K562 (cell line): ENCODE data around the gene RNASET2. TPM values are rescaled to one million over a fixed set of nuclear protein-coding genes. Genes with fewer than 3 reads are reported as not detected.

Experiments
- CBX3 ChIP-seq, 2 experiments: IDR thresholded peaks; 1 replicate in 1 of 2; 2 replicates in 1 of 2; pipeline ENCODE4 v1.6.1; 2012; ENCODE audit warnings: inconsistent platforms in 2 of 2, low read length in 2 of 2, borderline replicate concordance in 1 of 2, control low read depth in 1 of 2
- CREM ChIP-seq: IDR thresholded peaks from 2 replicates; pipeline ENCODE4 v1.6.1; 2014; ENCODE audit warnings: antibody characterized with exemption, low read depth
- FOXA3 ChIP-seq, 2 experiments: fragments of 450-650 bp in 1 of 2; sonication (generic) in 1 of 2; formaldehyde crosslinking; IDR thresholded peaks in 1 of 2; conservative IDR thresholded peaks in 1 of 2; 2 replicates each; pipeline versions ENCODE4 v1.4.0 to v1.8.0; 2020 to 2022; ENCODE audit warnings: mild to moderate bottlenecking in 2 of 2, missing genetic modification reagents in 1 of 2
- FOXP4 ChIP-seq: sonication (generic); formaldehyde crosslinking; IDR thresholded peaks from 2 replicates; pipeline ENCODE4 v1.8.0; 2022; ENCODE audit warnings: mild to moderate bottlenecking, missing genetic modification reagents, borderline replicate concordance
- JUND ChIP-seq, 2 experiments: IDR thresholded peaks; 2 replicates in 1 of 2; 3 replicates in 1 of 2; pipeline ENCODE4 v1.6.1; 2011; ENCODE audit warnings: borderline replicate concordance in 2 of 2, low read depth in 2 of 2, low read length in 2 of 2, improper control_type of control experiment in 1 of 2, missing biosample characterization in 1 of 2, missing genetic modification characterization in 1 of 2, missing genetic modification reagents in 1 of 2
- KDM2B ChIP-seq: fragments of 250-450 bp; sonication (Bioruptor Pico); IDR thresholded peaks from 2 replicates; pipeline ENCODE4 v1.8.0; 2021; ENCODE audit warnings: mild to moderate bottlenecking, moderate library complexity
- LARP7 ChIP-seq: fragments of 450-650 bp; IDR thresholded peaks from 2 replicates; pipeline ENCODE4 v1.6.1; 2016
- TEAD1 ChIP-seq, 2 experiments: fragments of 450-650 bp in 1 of 2; sonication (generic) in 1 of 2; formaldehyde crosslinking; IDR thresholded peaks; 2 replicates each; pipeline versions ENCODE4 v1.4.0 to v1.8.0; 2020 to 2022; ENCODE audit warnings: mild to moderate bottlenecking in 2 of 2, missing genetic modification reagents in 1 of 2
- TRIM24 ChIP-seq, 2 experiments: fragments of 450-650 bp; IDR thresholded peaks; 2 replicates each; pipeline ENCODE4 v1.6.1; 2016
- TRIM28 ChIP-seq: fragments of 450-650 bp; IDR thresholded peaks from 2 replicates; pipeline ENCODE4 v1.6.1; 2017
- ZNF592 ChIP-seq: fragments of 450-650 bp; IDR thresholded peaks from 2 replicates; pipeline ENCODE4 v1.6.1; 2017; ENCODE audit warnings: antibody characterized with exemption, mild to moderate bottlenecking
- polyA plus RNA-seq, 8 experiments: library from polyadenylated mRNA; depleted of rRNA in 4 of 8; stranded (reverse) in 5 of 8; unstranded in 3 of 8; fragments of >200 nt; fragmentation: Nextera tagmentation in 2 of 8; fragmentation: Illumina TruSeq in 1 of 8; extraction: Ambion mirVana in 2 of 8; extraction: Trizol in 1 of 8; gene quantifications; 2 replicates each; pipeline versions ENCODE4 v1.2.1 to v1.2.3, GENCODE V29; 2011 to 2014; ENCODE audit warnings: inconsistent platforms in 1 of 8, missing spikeins in 1 of 8
- total RNA-seq, 7 experiments: library from RNA; depleted of rRNA in 6 of 7; stranded (reverse); fragments of >200 nt in 6 of 7; fragmentation: Illumina TruSeq in 2 of 7; extraction: Trizol in 2 of 7; gene quantifications; 2 replicates each; pipeline versions ENCODE4 v1.2.1 to v1.2.3, GENCODE V29; 2011 to 2021; ENCODE audit warnings: low replicate concordance in 1 of 7
- TF ChIP-seq, protein P1 (sequence below): sonication (generic); formaldehyde crosslinking; IDR thresholded peaks from 2 replicates; pipeline ENCODE4 v1.8.0; 2023; ENCODE audit warnings: mild to moderate bottlenecking, missing genetic modification reagents
- TF ChIP-seq, protein P2 (sequence below), 3 experiments: fragments of 200-800 bp in 1 of 3; sonication (Bioruptor generic) in 1 of 3; sonication (generic) in 1 of 3; formaldehyde crosslinking in 1 of 3; IDR thresholded peaks; 2 replicates each; pipeline versions ENCODE4 v1.6.1 to v1.8.0; 2016 to 2022; ENCODE audit warnings: mild to moderate bottlenecking in 2 of 3, missing compliant biosample characterization in 2 of 3, missing genetic modification characterization in 2 of 3, missing genetic modification reagents in 1 of 3

RNASET2 gene
- total and polyA plus RNA-seq, 9 of the 15 experiments (the other 6 are each of a cell fraction or from before 2014, with no cell fraction given), result 7.4 to 141 (median 91.3) TPM

- TF ChIP-seq FOXP4 (CRISPR knock-in tag) (no peak), FOXA3 (CRISPR knock-in tag; conservative IDR thresholded peaks at IDR 0.05 in 1 of 2, IDR thresholded peaks at IDR 0.05 in 1 of 2) (no peak), CREM (peak; percentile 66), TRIM28 (no peak), TRIM24 (IDR thresholded peaks at IDR 0.05) (0 out of 4 replicates have a peak, but pooled peaks of 1 of the 2 experiments have one; percentile 18), CBX3 (IDR thresholded peaks at IDR 0.05; ENCODE audit: borderline replicate concordance in 1 of 2, low read length in 2 of 2) (0 out of 3 replicates have a peak, but pooled peaks of 1 of the 2 experiments have one; percentile 26), TEAD1 (CRISPR knock-in tag; IDR thresholded peaks at IDR 0.05) (no peak), JUND (IDR thresholded peaks at IDR 0.05; ENCODE audit: borderline replicate concordance, low read depth, low read length) (0 out of 2 replicates have a peak, but pooled peaks have one; percentile 15), JUND (tag; IDR thresholded peaks at IDR 0.05; ENCODE audit: borderline replicate concordance, low read depth, low read length) (no peak; the same call in 2 of the 3 replicates), KDM2B (CRISPR knock-in tag) (no peak), LARP7 (no peak), ZNF592 (0 out of 2 replicates have a peak, but pooled peaks have one; percentile 38)
- TF ChIP-seq, protein P1, sequence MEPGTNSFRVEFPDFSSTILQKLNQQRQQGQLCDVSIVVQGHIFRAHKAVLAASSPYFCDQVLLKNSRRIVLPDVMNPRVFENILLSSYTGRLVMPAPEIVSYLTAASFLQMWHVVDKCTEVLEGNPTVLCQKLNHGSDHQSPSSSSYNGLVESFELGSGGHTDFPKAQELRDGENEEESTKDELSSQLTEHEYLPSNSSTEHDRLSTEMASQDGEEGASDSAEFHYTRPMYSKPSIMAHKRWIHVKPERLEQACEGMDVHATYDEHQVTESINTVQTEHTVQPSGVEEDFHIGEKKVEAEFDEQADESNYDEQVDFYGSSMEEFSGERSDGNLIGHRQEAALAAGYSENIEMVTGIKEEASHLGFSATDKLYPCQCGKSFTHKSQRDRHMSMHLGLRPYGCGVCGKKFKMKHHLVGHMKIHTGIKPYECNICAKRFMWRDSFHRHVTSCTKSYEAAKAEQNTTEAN (CRISPR knock-in tag), result no peak
- TF ChIP-seq, protein P2, sequence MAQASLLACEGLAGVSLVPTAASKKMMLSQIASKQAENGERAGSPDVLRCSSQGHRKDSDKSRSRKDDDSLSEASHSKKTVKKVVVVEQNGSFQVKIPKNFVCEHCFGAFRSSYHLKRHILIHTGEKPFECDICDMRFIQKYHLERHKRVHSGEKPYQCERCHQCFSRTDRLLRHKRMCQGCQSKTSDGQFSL (CRISPR knock-in tag; IDR thresholded peaks at IDR 0.05), result 0 out of 2 replicates have a peak, but pooled peaks have one; percentile 18
- TF ChIP-seq, protein P2 (tag; IDR thresholded peaks at IDR 0.05), result no peak
These were observed 2.8 kb upstream of the RNASET2 start (continued) for GRCh38 chr6:166958926-166959861.
